ENCODE results near the gene NTNG2. TPM values are rescaled to one million over a fixed set of nuclear protein-coding genes. Genes with fewer than 3 reads are reported as not detected.

Gene NTNG2
- total and polyA plus RNA-seq, 9 of the 15 experiments (the other 6 are each of a cell fraction or from before 2014, with no cell fraction given): 0.01 to 0.11 (median 0.09) TPM; not detected in 6

GRCh38 chr9:132288361-132288760 is 126.5 kb downstream of the NTNG2 start:
- Histone ChIP-seq H3K4me1 (replicated peaks in 1 of 2; ENCODE audit: control insufficient read depth in 2 of 2, insufficient read depth in 2 of 2, low read length in 2 of 2) (peaks cover 0 to 3% of the 10 kb centered on the region in 2 experiments; a peak in 1 of 5 replicates), H3K9ac (ENCODE audit: insufficient read depth in 1 of 2, low read depth in 2 of 2, low read length in 2 of 2) (no peak overlapping the region), H3K4me3 (no peak overlapping the region), H2AFZ (ENCODE audit: low read depth, low read length) (no peak overlapping the region), H3K79me2 (ENCODE audit: control insufficient read depth, insufficient read depth, low read length) (no peaks in the 10 kb centered on the region), H3K27me3 (ENCODE audit: control insufficient read depth in 2 of 2, insufficient read depth in 2 of 2, low read length in 2 of 2) (no peaks in the 10 kb centered on the region), H3K9me1 (ENCODE audit: control insufficient read depth, insufficient read depth, low read length) (no peaks in the 10 kb centered on the region), H3K27ac (ENCODE audit: extremely low read depth, low read depth, low read length) (no peak overlapping the region), H3K9me3 (replicated peaks; ENCODE audit: control insufficient read depth, insufficient read depth, low read depth, low read length) (no peaks in the 10 kb centered on the region), H3K4me2 (ENCODE audit: insufficient read depth, low read length) (no peak overlapping the region), H3K36me3 (ENCODE audit: control insufficient read depth, insufficient read depth, low read length) (peaks cover 68% of the 10 kb centered on the region), H4K20me1 (replicated peaks; ENCODE audit: control insufficient read depth, insufficient read depth, low read length) (no peaks in the 10 kb centered on the region; the same call in 1 of the 2 replicates)
- FAIRE-seq: no peak
- no TSS peak for BruUV-seq (replicated peaks)
- ChIA-PET CTCF (ENCODE audit: low intra/inter-chr PET ratio) (no interaction called here), POLR2A (interaction anchor here (0.6 kb wide), 1 partner anchor 61 kb away, joined by 3 read pairs; no protein-coding TSS in a partner anchor)
- WGBS (ENCODE audit: insufficient coverage, low coverage, missing lambda C conversion rate): 25% methylated on average over 1 of the region's 1 CpG
- in situ Hi-C loops (cut with MboI) (no loop called here), intact Hi-C loops (cut with micrococcal nuclease) (no loop called here)
- no peak for ATAC-seq
- DNase-seq (ENCODE audit: extremely low read depth in 1 of 4, low spot score in 3 of 4): no peak
- TF ChIP-seq TCF7 (IDR thresholded peaks at IDR 0.05; ENCODE audit: borderline replicate concordance): no peak
- TF ChIP-seq ZNF699 (CRISPR knock-in tag; IDR thresholded peaks at IDR 0.05; ENCODE audit: insufficient replicate concordance): no peak
- TF ChIP-seq GABPB1 (CRISPR knock-in tag; IDR thresholded peaks at IDR 0.05): no peak
- no peak for TF ChIP-seq NFYB (IDR thresholded peaks at IDR 0.05; ENCODE audit: extremely low read depth, insufficient read length)
- TF ChIP-seq ZFPM2 (CRISPR knock-in tag; IDR thresholded peaks at IDR 0.05): no peak
- no peak for TF ChIP-seq ZNF133 (CRISPR knock-in tag; IDR thresholded peaks at IDR 0.05)
- TF ChIP-seq MITF (IDR thresholded peaks at IDR 0.05): no peak
- TF ChIP-seq CHD7 (IDR thresholded peaks at IDR 0.05; ENCODE audit: low read depth, low read length): no peak
- no peak for TF ChIP-seq TSC22D4 (tag; IDR thresholded peaks at IDR 0.05)
